K562 (cell line): ENCODE measurements around the gene CR2. TPM values are rescaled to one million over a fixed set of nuclear protein-coding genes. Genes with fewer than 3 reads are reported as not detected.

Experiments
- ATAC-seq: fragments of 200-7000 bp; cut with Tn5 transposase; 3 replicates; pipeline ENCODE4 v1.9.1; 2020; ENCODE audit warnings: moderate library complexity
- BruUV-seq: library from RNA; stranded (reverse); fragments of 400-500 nt; replicated peaks from 2 replicates; lab custom pipeline; 2021; lab: Mats Ljungman, UMichigan
- CTCF ChIA-PET: fragments of 300-600 bp; formaldehyde crosslinking; extraction: SDS; loops from one replicate; lab custom pipeline; 2021; ENCODE audit warnings: low intra/inter-chr PET ratio; lab: Yijun Ruan, JAX
- POLR2A ChIA-PET: fragments of 300-600, 350-650 bp; sonication (Branson Sonifier 250); formaldehyde crosslinking; extraction: SDS; loops from one replicate; lab custom pipeline; 2021; ENCODE audit warnings: antibody characterized with exemption, inconsistent platforms; lab: Yijun Ruan, JAX
- DNase-seq, 4 experiments: peaks; one replicate each; pipeline versions ENCODE4 v3.0.0 to v3.0.0-alpha.2; 2011 to 2018; ENCODE audit warnings: low spot score in 3 of 4, mixed read lengths in 3 of 4; ENCODE audit errors: extremely low read depth in 1 of 4
- FAIRE-seq: peaks from 2 replicates; lab custom pipeline; 2011; peaks lifted over from hg19 to GRCh38; lab: Jason Lieb, UNC
- H2AFZ ChIP-seq: 2 replicates; pipeline ENCODE4 v1.6.0; 2011; ENCODE audit warnings: low read depth, low read length, control low read depth, inconsistent platforms
- H3K27ac ChIP-seq: fragments of 200-600 bp; 3 replicates; pipeline ENCODE4 v1.8.0; 2011; ENCODE audit warnings: low read depth, mild to moderate bottlenecking, control low read depth, inconsistent platforms, low read length, moderate library complexity, mixed read lengths; ENCODE audit errors: extremely low read depth
- H3K27me3 ChIP-seq, 2 experiments: fragments of 300-600 bp in 1 of 2; 2 replicates in 1 of 2; 3 replicates in 1 of 2; pipeline versions ENCODE4 v1.6.0 to v1.8.0; 2011; ENCODE audit warnings: inconsistent platforms in 2 of 2, low read length in 2 of 2, mild to moderate bottlenecking in 1 of 2, mixed read lengths in 1 of 2, moderate library complexity in 1 of 2; ENCODE audit not compliant: control insufficient read depth in 2 of 2, insufficient read depth in 2 of 2
- H3K36me3 ChIP-seq: fragments of 300-600 bp; 3 replicates; pipeline ENCODE4 v1.8.0; 2011; ENCODE audit warnings: mild to moderate bottlenecking, low read length, inconsistent platforms; ENCODE audit not compliant: control insufficient read depth, insufficient read depth
- H3K4me1 ChIP-seq, 2 experiments: fragments of 200-600 bp in 1 of 2; replicated peaks in 1 of 2; 2 replicates in 1 of 2; 3 replicates in 1 of 2; pipeline versions ENCODE4 v1.5.1 to v1.8.0; 2011; ENCODE audit warnings: inconsistent platforms in 2 of 2, low read length in 2 of 2, mild to moderate bottlenecking in 1 of 2, mixed read lengths in 1 of 2, moderate library complexity in 1 of 2; ENCODE audit not compliant: control insufficient read depth in 2 of 2, insufficient read depth in 2 of 2
- H3K4me2 ChIP-seq: 2 replicates; pipeline ENCODE4 v1.6.1; 2011; ENCODE audit warnings: low read length, control low read depth, inconsistent platforms, mixed read lengths; ENCODE audit not compliant: insufficient read depth
- H3K4me3 ChIP-seq: fragments of 200-600 bp; sonication (generic), shearing (Covaris generic); 2 replicates; pipeline ENCODE4 v1.5.1; 2016; ENCODE audit warnings: control low read depth, inconsistent platforms
- H3K79me2 ChIP-seq: fragments of 200-600 bp; 3 replicates; pipeline ENCODE4 v1.8.0; 2011; ENCODE audit warnings: low read length, inconsistent platforms; ENCODE audit not compliant: control insufficient read depth, insufficient read depth
- H3K9ac ChIP-seq, 2 experiments: 2 replicates each; pipeline versions ENCODE4 v1.6.0 to v1.6.1; 2011; ENCODE audit warnings: low read depth in 2 of 2, low read length in 2 of 2, control low read depth in 1 of 2, inconsistent platforms in 1 of 2, mild to moderate bottlenecking in 1 of 2, mixed read lengths in 1 of 2; ENCODE audit not compliant: insufficient read depth in 1 of 2
- H3K9me1 ChIP-seq: one replicate; pipeline ENCODE4 v1.6.0; 2011; ENCODE audit warnings: inconsistent platforms, mild to moderate bottlenecking, low read length, moderate library complexity; ENCODE audit not compliant: control insufficient read depth, insufficient read depth
- H3K9me3 ChIP-seq: replicated peaks from 2 replicates; pipeline ENCODE4 v1.5.1; 2011; ENCODE audit warnings: low read depth, low read length, inconsistent platforms; ENCODE audit not compliant: control insufficient read depth, insufficient read depth
- H4K20me1 ChIP-seq: replicated peaks from 2 replicates; pipeline ENCODE4 v1.6.1; 2011; ENCODE audit warnings: low read length, inconsistent platforms, mixed read lengths; ENCODE audit not compliant: control insufficient read depth, insufficient read depth
- CHAMP1 ChIP-seq: fragments of 450-650 bp; IDR thresholded peaks from 2 replicates; pipeline ENCODE4 v1.6.1; 2016; ENCODE audit warnings: mild to moderate bottlenecking
- ELF1 ChIP-seq: fragments of 200-800 bp; sonication (Bioruptor generic); IDR thresholded peaks from 2 replicates; pipeline ENCODE4 v1.6.1; 2016; ENCODE audit warnings: missing genetic modification characterization, missing compliant biosample characterization
- KLF6 ChIP-seq: fragments of 250-450 bp; sonication (Bioruptor Pico); IDR thresholded peaks from 2 replicates; pipeline ENCODE4 v1.4.0; 2020; ENCODE audit warnings: mild to moderate bottlenecking, moderate library complexity, borderline replicate concordance
- MNT ChIP-seq, 2 experiments: fragments of 450-650 bp; conservative IDR thresholded peaks; 2 replicates each; pipeline ENCODE4 v1.6.1; 2017; ENCODE audit warnings: mild to moderate bottlenecking in 2 of 2, moderate library complexity in 2 of 2
- PHF20 ChIP-seq: fragments of 450-650 bp; IDR thresholded peaks from 2 replicates; pipeline ENCODE4 v1.6.1; 2018; ENCODE audit not compliant: partially characterized antibody
- PHTF2 ChIP-seq: fragments of 250-450 bp; sonication (Bioruptor Pico); IDR thresholded peaks from 2 replicates; pipeline ENCODE4 v1.5.0; 2021; ENCODE audit warnings: mild to moderate bottlenecking
- RNF2 ChIP-seq: sonication (generic); IDR thresholded peaks from 2 replicates; pipeline ENCODE4 v1.6.1; 2016
- TSC22D4 ChIP-seq: fragments of 450-650 bp; IDR thresholded peaks from 2 replicates; pipeline ENCODE4 v1.6.1; 2016; ENCODE audit warnings: missing genetic modification characterization, missing biosample characterization, control low read depth
- XRCC3 ChIP-seq: fragments of 450-650 bp; IDR thresholded peaks from 2 replicates; pipeline ENCODE4 v1.6.1; 2017; ENCODE audit warnings: mild to moderate bottlenecking, moderate library complexity
- ZNF316 ChIP-seq: fragments of 450-650 bp; IDR thresholded peaks from 2 replicates; pipeline ENCODE4 v1.6.1; 2016
- ZNF407 ChIP-seq: fragments of 450-650 bp; IDR thresholded peaks from 2 replicates; pipeline ENCODE4 v1.6.1; 2016; ENCODE audit warnings: low read depth
- ZNF79 ChIP-seq: fragments of 250-450 bp; sonication (Bioruptor Pico); IDR thresholded peaks from 2 replicates; pipeline ENCODE4 v1.4.0; 2020; ENCODE audit warnings: low read depth, mild to moderate bottlenecking, moderate library complexity
- WGBS: fragments of 100-300 bp; shearing (Covaris generic); methylation state at CpG from one replicate; pipeline ENCODE4 v1.1.6; 2016; ENCODE audit warnings: low coverage, mixed read lengths; ENCODE audit not compliant: insufficient coverage; ENCODE audit errors: missing lambda C conversion rate; 5-methylcytosine and 5-hydroxymethylcytosine counted together
- in situ Hi-C: fragments of 300-500 bp; cut with MboI; formaldehyde crosslinking; loops from 4 replicates; pipeline ENCODE4 v1.15.0; 2018; ENCODE audit warnings: inconsistent platforms, mixed read lengths
- intact Hi-C: fragments of 100-400 bp; cut with micrococcal nuclease; formaldehyde crosslinking; loops from 2 replicates; pipeline ENCODE4 v1.14.2; 2022
- polyA plus RNA-seq, 8 experiments: library from polyadenylated mRNA; depleted of rRNA in 4 of 8; stranded (reverse) in 5 of 8; unstranded in 3 of 8; fragments of >200 nt; fragmentation: Nextera tagmentation in 2 of 8; fragmentation: Illumina TruSeq in 1 of 8; extraction: Ambion mirVana in 2 of 8; extraction: Trizol in 1 of 8; gene quantifications; 2 replicates each; pipeline versions ENCODE4 v1.2.1 to v1.2.3, GENCODE V29; 2011 to 2014; ENCODE audit warnings: inconsistent platforms in 1 of 8, missing spikeins in 1 of 8
- total RNA-seq, 7 experiments: library from RNA; depleted of rRNA in 6 of 7; stranded (reverse); fragments of >200 nt in 6 of 7; fragmentation: Illumina TruSeq in 2 of 7; extraction: Trizol in 2 of 7; gene quantifications; 2 replicates each; pipeline versions ENCODE4 v1.2.1 to v1.2.3, GENCODE V29; 2011 to 2021; ENCODE audit warnings: low replicate concordance in 1 of 7

Gene CR2
- total and polyA plus RNA-seq, 9 of the 15 experiments (the other 6 are each of a cell fraction or from before 2014, with no cell fraction given): 0.07 to 0.67 (median 0.37) TPM

- in situ Hi-C loops: no loop called here
- ChIA-PET POLR2A (interaction anchor here (0.6 to 1.2 kb wide), 2 partner anchors 10 to 105 kb away, joined by 3 read pairs; no protein-coding TSS in a partner anchor), CTCF (no interaction called here)
Observed at GRCh38 chr1:207430602-207431001, 23.5 kb upstream of the CR2 start.

More at GRCh38 chr1:207430602-207431001, 23.5 kb upstream of the CR2 start:
- Histone ChIP-seq H3K9me3 (peaks cover 10% of the 10 kb centered on the region), H3K27ac (no peak overlapping the region), H4K20me1 (no peaks in the 10 kb centered on the region), H3K36me3 (no peaks in the 10 kb centered on the region), H3K4me1 (peaks cover 0 to 4% of the 10 kb centered on the region in 2 experiments; a peak in 1 of 5 replicates), H3K79me2 (no peaks in the 10 kb centered on the region), H3K9me1 (no peaks in the 10 kb centered on the region), H2AFZ (no peak overlapping the region), H3K9ac (no peak overlapping the region), H3K4me2 (no peak overlapping the region), H3K27me3 (no peaks in the 10 kb centered on the region), H3K4me3 (no peak overlapping the region)
- no peak for DNase-seq
- intact Hi-C loops: no loop called here
- no peak for FAIRE-seq
- ATAC-seq: no peak
- 11% methylated on average over 1 of the region's 1 CpG for WGBS
- BruUV-seq: no TSS peak
- TF ChIP-seq CHAMP1: no peak
- no peak for TF ChIP-seq ZNF79 (CRISPR knock-in tag)
- no peak for TF ChIP-seq XRCC3
- TF ChIP-seq ELF1 (tag): no peak
- no peak for TF ChIP-seq TSC22D4 (tag)
- no peak for TF ChIP-seq ZNF316
- TF ChIP-seq RNF2: no peak
- no peak for TF ChIP-seq PHF20
- TF ChIP-seq ZNF407: no peak
- TF ChIP-seq KLF6 (CRISPR knock-in tag): no peak
- no peak for TF ChIP-seq PHTF2 (CRISPR knock-in tag)
- TF ChIP-seq MNT (conservative IDR thresholded peaks at IDR 0.05): no peak
